HCT116 (cell line): ENCODE data around the gene EPG5.

Source experiments
- CTCF ChIP-seq, 3 experiments: fragments of 200-600 bp in 1 of 3; sonication (generic) in 1 of 3; IDR thresholded peaks in 2 of 3; conservative IDR thresholded peaks in 1 of 3; 2 replicates each; pipeline ENCODE4 v1.5.1; 2012 to 2017; ENCODE audit warnings: low read depth in 2 of 3, low read length in 2 of 3, antibody characterized with exemption in 1 of 3, borderline replicate concordance in 1 of 3, control low read depth in 1 of 3, mild to moderate bottlenecking in 1 of 3, mixed read lengths in 1 of 3, mixed run types in 1 of 3, moderate library complexity in 1 of 3; ENCODE audit not compliant: insufficient read depth in 1 of 3
- EGR1 ChIP-seq: IDR thresholded peaks from 2 replicates; pipeline ENCODE4 v1.6.1; 2012; ENCODE audit warnings: low read depth
- EZH2 ChIP-seq: fragments of 200-600 bp; sonication (generic); IDR thresholded peaks from 2 replicates; pipeline ENCODE4 v1.6.1; 2017; ENCODE audit warnings: antibody characterized with exemption, mixed run types
- EZH2phosphoT487 ChIP-seq: fragments of 200-600 bp; IDR thresholded peaks from 2 replicates; pipeline ENCODE4 v1.6.1; 2018; ENCODE audit warnings: antibody characterized with exemption, borderline replicate concordance
- POLR2A ChIP-seq: IDR thresholded peaks from 2 replicates; pipeline ENCODE4 v1.7.0; 2011; ENCODE audit warnings: borderline replicate concordance; ENCODE audit not compliant: insufficient read depth, insufficient read length; ENCODE audit errors: extremely low read depth
- REST ChIP-seq: IDR thresholded peaks from 2 replicates; pipeline ENCODE4 v1.6.1; 2012; ENCODE audit warnings: low read depth
- SIN3A ChIP-seq: IDR thresholded peaks from 2 replicates; pipeline ENCODE4 v1.6.1; 2012; ENCODE audit warnings: low read depth

- TF ChIP-seq EZH2phosphoT487 (no peak), CTCF (IDR thresholded peaks at IDR 0.05 in 2 of 3, conservative IDR thresholded peaks at IDR 0.05 in 1 of 3; ENCODE audit: borderline replicate concordance in 1 of 3, insufficient read depth in 1 of 3, low read depth in 2 of 3, low read length in 2 of 3) (no peak), EZH2 (no peak), REST (no peak), EGR1 (no peak), SIN3A (no peak), POLR2A (no peak)
Observed at GRCh38 chr18:45876161-45876560, 91.0 kb downstream of the EPG5 start.
